HL-60 (cell line): Measurements from ENCODE around the gene PSMD12.

ENCODE experiments used
- GABPA ChIP-seq: IDR thresholded peaks from 2 replicates; pipeline ENCODE4 v1.6.1; 2012; ENCODE audit warnings: low read depth
- POLR2AphosphoS5 ChIP-seq: IDR thresholded peaks from 2 replicates; pipeline ENCODE4 v1.6.1; 2012; ENCODE audit warnings: low read depth
- SPI1 ChIP-seq: IDR thresholded peaks from 2 replicates; pipeline ENCODE4 v1.6.1; 2012; ENCODE audit warnings: low read depth, mild to moderate bottlenecking, borderline replicate concordance
- TF ChIP-seq, protein P1 (sequence below): IDR thresholded peaks from 2 replicates; pipeline ENCODE4 v1.6.1; 2012; ENCODE audit warnings: low read depth; ENCODE audit not compliant: insufficient replicate concordance
- TF ChIP-seq, protein P2 (sequence below): IDR thresholded peaks from one replicate; pipeline ENCODE4 v1.5.1; 2011; ENCODE audit warnings: low read length, control low read depth, inconsistent platforms; ENCODE audit not compliant: insufficient read depth

DNA sequence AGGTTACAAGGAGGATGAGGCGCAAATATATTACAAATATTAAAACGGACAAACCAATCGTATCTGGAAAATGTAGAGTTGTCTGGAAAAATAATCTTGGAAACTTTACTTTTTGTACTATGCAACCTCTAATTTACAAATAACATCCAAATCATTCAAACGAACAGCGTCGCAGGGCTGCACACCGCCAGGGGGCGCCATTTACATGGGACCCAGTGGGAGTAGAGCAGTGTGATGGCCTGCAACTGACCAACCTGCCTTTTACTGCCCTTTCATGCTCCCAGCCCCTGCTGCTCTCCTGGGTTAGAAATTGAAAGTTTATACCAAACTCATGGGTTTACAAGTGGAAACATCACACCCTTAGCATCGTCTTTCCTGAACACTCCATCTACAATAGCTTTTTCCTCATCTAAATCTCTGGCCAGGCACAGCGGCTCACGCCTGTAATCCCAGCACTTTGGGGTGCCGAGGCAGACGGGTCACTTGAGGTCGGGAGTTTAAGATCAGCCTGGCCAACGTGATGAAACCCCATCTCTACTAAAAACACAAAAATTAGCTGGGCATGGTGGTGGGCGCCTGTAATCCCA is 20.7 kb upstream of the PSMD12 start:
- TF ChIP-seq, protein P1, sequence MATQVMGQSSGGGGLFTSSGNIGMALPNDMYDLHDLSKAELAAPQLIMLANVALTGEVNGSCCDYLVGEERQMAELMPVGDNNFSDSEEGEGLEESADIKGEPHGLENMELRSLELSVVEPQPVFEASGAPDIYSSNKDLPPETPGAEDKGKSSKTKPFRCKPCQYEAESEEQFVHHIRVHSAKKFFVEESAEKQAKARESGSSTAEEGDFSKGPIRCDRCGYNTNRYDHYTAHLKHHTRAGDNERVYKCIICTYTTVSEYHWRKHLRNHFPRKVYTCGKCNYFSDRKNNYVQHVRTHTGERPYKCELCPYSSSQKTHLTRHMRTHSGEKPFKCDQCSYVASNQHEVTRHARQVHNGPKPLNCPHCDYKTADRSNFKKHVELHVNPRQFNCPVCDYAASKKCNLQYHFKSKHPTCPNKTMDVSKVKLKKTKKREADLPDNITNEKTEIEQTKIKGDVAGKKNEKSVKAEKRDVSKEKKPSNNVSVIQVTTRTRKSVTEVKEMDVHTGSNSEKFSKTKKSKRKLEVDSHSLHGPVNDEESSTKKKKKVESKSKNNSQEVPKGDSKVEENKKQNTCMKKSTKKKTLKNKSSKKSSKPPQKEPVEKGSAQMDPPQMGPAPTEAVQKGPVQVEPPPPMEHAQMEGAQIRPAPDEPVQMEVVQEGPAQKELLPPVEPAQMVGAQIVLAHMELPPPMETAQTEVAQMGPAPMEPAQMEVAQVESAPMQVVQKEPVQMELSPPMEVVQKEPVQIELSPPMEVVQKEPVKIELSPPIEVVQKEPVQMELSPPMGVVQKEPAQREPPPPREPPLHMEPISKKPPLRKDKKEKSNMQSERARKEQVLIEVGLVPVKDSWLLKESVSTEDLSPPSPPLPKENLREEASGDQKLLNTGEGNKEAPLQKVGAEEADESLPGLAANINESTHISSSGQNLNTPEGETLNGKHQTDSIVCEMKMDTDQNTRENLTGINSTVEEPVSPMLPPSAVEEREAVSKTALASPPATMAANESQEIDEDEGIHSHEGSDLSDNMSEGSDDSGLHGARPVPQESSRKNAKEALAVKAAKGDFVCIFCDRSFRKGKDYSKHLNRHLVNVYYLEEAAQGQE: no peak
- TF ChIP-seq, protein P2, sequence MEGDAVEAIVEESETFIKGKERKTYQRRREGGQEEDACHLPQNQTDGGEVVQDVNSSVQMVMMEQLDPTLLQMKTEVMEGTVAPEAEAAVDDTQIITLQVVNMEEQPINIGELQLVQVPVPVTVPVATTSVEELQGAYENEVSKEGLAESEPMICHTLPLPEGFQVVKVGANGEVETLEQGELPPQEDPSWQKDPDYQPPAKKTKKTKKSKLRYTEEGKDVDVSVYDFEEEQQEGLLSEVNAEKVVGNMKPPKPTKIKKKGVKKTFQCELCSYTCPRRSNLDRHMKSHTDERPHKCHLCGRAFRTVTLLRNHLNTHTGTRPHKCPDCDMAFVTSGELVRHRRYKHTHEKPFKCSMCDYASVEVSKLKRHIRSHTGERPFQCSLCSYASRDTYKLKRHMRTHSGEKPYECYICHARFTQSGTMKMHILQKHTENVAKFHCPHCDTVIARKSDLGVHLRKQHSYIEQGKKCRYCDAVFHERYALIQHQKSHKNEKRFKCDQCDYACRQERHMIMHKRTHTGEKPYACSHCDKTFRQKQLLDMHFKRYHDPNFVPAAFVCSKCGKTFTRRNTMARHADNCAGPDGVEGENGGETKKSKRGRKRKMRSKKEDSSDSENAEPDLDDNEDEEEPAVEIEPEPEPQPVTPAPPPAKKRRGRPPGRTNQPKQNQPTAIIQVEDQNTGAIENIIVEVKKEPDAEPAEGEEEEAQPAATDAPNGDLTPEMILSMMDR: peak; percentile 41
- no peak for TF ChIP-seq POLR2AphosphoS5
- no peak for TF ChIP-seq GABPA
- TF ChIP-seq SPI1: no peak
